Measurements from ENCODE around the gene COL19A1. TPM values are rescaled to one million over a fixed set of nuclear protein-coding genes. Genes with fewer than 3 reads are reported as not detected.
"Not testable (repeated sequence)": the region's sequence is repeated elsewhere in the genome, so short reads cannot be mapped to it uniquely, and the experiment has no call there.

The COL19A1 gene
- total and polyA plus RNA-seq, 9 donors = 0.20 to 0.23 TPM; not detected in 7

DNA sequence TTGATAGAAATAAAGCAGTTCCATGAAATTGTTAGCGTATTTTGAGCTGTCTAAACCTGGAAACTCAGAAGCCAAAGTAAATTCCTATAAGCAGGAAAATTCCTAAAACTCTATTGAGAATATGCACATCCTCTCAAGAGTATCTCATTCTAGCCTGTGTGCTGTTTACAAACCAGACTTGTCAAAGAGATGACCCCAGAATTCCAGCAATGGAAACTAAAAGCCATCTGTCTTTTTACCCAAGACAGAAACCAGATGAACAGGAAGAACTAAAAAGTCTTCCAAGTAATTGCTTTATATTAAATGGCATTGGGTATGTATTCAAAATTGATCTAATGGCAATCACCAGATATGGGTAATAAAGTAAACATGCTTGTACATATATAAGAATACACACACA lies 92.6 kb downstream of the COL19A1 start:
- H3K4me3 ChIP-seq = no peak overlapping the region
- no peaks in the 10 kb centered on the region for H3K36me3 ChIP-seq
- H3K9me3 ChIP-seq = no peaks in the 10 kb centered on the region
- H3K27ac ChIP-seq = no peak overlapping the region
- no peak for DNase-seq
- no peaks in the 10 kb centered on the region for H3K4me1 ChIP-seq (ENCODE audit: insufficient read depth)
- no peak for TF ChIP-seq EP300 (IDR thresholded peaks at IDR 0.05)
- no peak for TF ChIP-seq CTCF (IDR thresholded peaks at IDR 0.05)
- no peak for TF ChIP-seq POLR2A (IDR thresholded peaks at IDR 0.05)
- 39 to 49% (median 46%) methylated on average over 1 of the region's 1 CpG for WGBS, 3 donors
- H3K27me3 ChIP-seq = no peaks in the 10 kb centered on the region
- intact Hi-C loops (cut with DNase I) = no loop called here

GRCh38 chr6:69965974-69966373 lies 99.6 kb downstream of the COL19A1 start:
- 93 to 94% (median 94%) methylated on average over 16 of the region's 16 CpGs for WGBS, 3 donors
- intact Hi-C loops (cut with DNase I) = not testable (repeated sequence)

GRCh38 chr6:69973138-69973537 lies 106.8 kb downstream of the COL19A1 start:
- no peak for DNase-seq
- 24 to 52% (median 29%) methylated on average over 2 of the region's 2 CpGs for WGBS, 3 donors

More at GRCh38 chr6:69965974-69966373, 99.6 kb downstream of the COL19A1 start:
- not testable (repeated sequence) for H3K4me3 ChIP-seq; H3K36me3 ChIP-seq; H3K27ac ChIP-seq; H3K9me3 ChIP-seq; DNase-seq; H3K4me1 ChIP-seq (ENCODE audit: insufficient read depth); H3K27me3 ChIP-seq

GRCh38 chr6:69973763-69974162 lies 107.4 kb downstream of the COL19A1 start:
- Histone ChIP-seq H3K36me3 (no peaks in the 10 kb centered on the region), H3K4me1 (ENCODE audit: insufficient read depth) (no peaks in the 10 kb centered on the region), H3K27ac (no peak overlapping the region), H3K4me3 (no peak overlapping the region), H3K27me3 (no peaks in the 10 kb centered on the region), H3K9me3 (no peaks in the 10 kb centered on the region)
- no peak for TF ChIP-seq POLR2A (IDR thresholded peaks at IDR 0.05)
- TF ChIP-seq EP300 (IDR thresholded peaks at IDR 0.05) = no peak
- no peak for TF ChIP-seq CTCF (IDR thresholded peaks at IDR 0.05)
- WGBS, 3 donors = 71 to 74% (median 71%) methylated on average over 3 of the region's 3 CpGs
- intact Hi-C loops (cut with DNase I) = no loop called here
- no peak for DNase-seq

More at GRCh38 chr6:69973138-69973537, 106.8 kb downstream of the COL19A1 start:
- no peak for TF ChIP-seq EP300 (IDR thresholded peaks at IDR 0.05)
- no peak for TF ChIP-seq CTCF (IDR thresholded peaks at IDR 0.05)
- TF ChIP-seq POLR2A (IDR thresholded peaks at IDR 0.05) = no peak
- no peaks in the 10 kb centered on the region for H3K4me1 ChIP-seq (ENCODE audit: insufficient read depth)
- H3K36me3 ChIP-seq = no peaks in the 10 kb centered on the region
- H3K27me3 ChIP-seq = no peaks in the 10 kb centered on the region
- intact Hi-C loops (cut with DNase I) = no loop called here
- H3K27ac ChIP-seq = no peak overlapping the region
- H3K4me3 ChIP-seq = no peak overlapping the region
- H3K9me3 ChIP-seq = no peaks in the 10 kb centered on the region

DNA sequence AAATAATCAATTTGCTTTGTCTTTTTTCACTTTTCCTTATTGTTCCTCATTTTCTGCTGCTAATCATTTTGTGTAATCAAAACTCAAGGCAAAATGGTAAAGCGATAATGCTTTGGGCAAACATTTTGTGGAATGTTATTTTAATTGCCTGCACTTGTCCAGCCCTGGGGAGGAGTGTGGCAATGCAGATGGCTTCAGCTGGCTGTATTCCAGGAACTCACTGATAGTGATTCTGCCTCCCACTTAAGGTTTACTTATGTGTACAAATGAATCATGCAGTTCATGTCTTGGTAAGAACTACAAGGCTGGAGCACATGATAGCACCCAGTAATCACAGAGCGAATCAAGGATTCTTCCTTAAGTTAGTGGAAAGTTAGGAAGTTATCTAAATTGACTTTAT lies 107.8 kb downstream of the COL19A1 start:
- no peaks in the 10 kb centered on the region for H3K27me3 ChIP-seq
- no peaks in the 10 kb centered on the region for H3K9me3 ChIP-seq
- TF ChIP-seq CTCF (IDR thresholded peaks at IDR 0.05) (no peak), POLR2A (IDR thresholded peaks at IDR 0.05) (no peak), EP300 (IDR thresholded peaks at IDR 0.05) (no peak)
- no peak overlapping the region for H3K27ac ChIP-seq
- WGBS, 3 donors = 15 to 32% (median 27%) methylated on average over 2 of the region's 2 CpGs
- intact Hi-C loops (cut with DNase I) = no loop called here
- H3K36me3 ChIP-seq = no peaks in the 10 kb centered on the region
- no peak for DNase-seq
- no peaks in the 10 kb centered on the region for H3K4me1 ChIP-seq (ENCODE audit: insufficient read depth)
- H3K4me3 ChIP-seq = no peak overlapping the region

Measured in ovary (tissue), 9 donors.